Measurements from ENCODE around the gene GLT1D1.
A peak's percentile ranks its signal among the peaks of the same experiment; 100 is the strongest.

GLT1D1 gene

DNA sequence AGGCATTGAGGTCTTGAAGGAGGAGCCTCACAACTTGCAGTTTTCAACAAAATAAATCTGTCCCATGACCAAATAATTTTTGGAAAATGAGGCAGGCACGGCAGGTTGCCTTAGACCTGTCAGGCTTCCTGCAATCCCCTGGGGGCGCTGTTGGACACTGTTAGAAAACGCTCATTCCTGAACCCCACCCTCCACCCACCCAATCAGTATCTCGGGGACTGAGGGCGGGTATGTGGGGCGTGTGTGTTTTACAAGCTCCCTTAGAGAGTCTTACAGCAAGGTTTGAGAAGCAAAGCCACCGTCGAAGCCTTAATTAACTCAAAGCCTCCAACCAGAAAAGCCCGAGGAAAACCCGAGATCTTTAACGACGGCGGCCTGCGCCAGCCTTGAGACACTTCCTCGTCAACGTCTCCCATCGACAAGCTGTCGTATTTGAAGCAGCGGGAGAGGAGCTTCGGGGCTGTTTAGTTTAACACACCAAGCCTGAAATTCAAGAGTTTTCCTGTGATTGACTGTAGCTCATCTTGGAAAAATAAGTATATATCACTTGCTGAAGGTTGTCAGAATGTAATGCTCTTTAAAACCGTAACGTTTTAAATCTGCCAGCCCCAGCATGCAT lies 123.0 kb downstream of the GLT1D1 start:
- H3K4me1 ChIP-seq (ENCODE audit: insufficient read depth, low read length), result peaks cover 7% of the 10 kb centered on the region; the same call in 1 of the 2 replicates
- no peaks in the 10 kb centered on the region for H4K20me1 ChIP-seq (ENCODE audit: insufficient read depth, low read length)
- H3K27me3 ChIP-seq (ENCODE audit: insufficient read depth, low read length, poor library complexity), result no peaks in the 10 kb centered on the region
- H3K79me2 ChIP-seq (ENCODE audit: insufficient read depth, low read length), result no peaks in the 10 kb centered on the region
- H3K4me2 ChIP-seq (ENCODE audit: insufficient read depth, low read length), result no peak overlapping the region
- H2AFZ ChIP-seq (ENCODE audit: low read depth, low read length), result no peak overlapping the region
- H3K4me3 ChIP-seq (ENCODE audit: low read depth in 1 of 2, low read length in 2 of 2), result no peak overlapping the region
- ATAC-seq (ENCODE audit: insufficient read depth, low read depth) (peak; percentile 73), DNase-seq (peak; percentile 55)
- no peak overlapping the region for H3K9ac ChIP-seq (ENCODE audit: low read depth, low read length)
- no peaks in the 10 kb centered on the region for H3K36me3 ChIP-seq (ENCODE audit: insufficient read depth, low read length)
- H3K9me3 ChIP-seq (ENCODE audit: insufficient read depth, low read length, severe bottlenecking), result no peaks in the 10 kb centered on the region
- no peak overlapping the region for H3K27ac ChIP-seq (ENCODE audit: low read length)
- TF ChIP-seq EZH2 (IDR thresholded peaks at IDR 0.05; ENCODE audit: borderline replicate concordance, low read depth, low read length, severe bottlenecking), result no peak
- TF ChIP-seq, protein P1, sequence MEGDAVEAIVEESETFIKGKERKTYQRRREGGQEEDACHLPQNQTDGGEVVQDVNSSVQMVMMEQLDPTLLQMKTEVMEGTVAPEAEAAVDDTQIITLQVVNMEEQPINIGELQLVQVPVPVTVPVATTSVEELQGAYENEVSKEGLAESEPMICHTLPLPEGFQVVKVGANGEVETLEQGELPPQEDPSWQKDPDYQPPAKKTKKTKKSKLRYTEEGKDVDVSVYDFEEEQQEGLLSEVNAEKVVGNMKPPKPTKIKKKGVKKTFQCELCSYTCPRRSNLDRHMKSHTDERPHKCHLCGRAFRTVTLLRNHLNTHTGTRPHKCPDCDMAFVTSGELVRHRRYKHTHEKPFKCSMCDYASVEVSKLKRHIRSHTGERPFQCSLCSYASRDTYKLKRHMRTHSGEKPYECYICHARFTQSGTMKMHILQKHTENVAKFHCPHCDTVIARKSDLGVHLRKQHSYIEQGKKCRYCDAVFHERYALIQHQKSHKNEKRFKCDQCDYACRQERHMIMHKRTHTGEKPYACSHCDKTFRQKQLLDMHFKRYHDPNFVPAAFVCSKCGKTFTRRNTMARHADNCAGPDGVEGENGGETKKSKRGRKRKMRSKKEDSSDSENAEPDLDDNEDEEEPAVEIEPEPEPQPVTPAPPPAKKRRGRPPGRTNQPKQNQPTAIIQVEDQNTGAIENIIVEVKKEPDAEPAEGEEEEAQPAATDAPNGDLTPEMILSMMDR (IDR thresholded peaks at IDR 0.05; ENCODE audit: borderline replicate concordance, extremely low read depth, low read length, poor library complexity, severe bottlenecking), result peak; percentile 44

DNA sequence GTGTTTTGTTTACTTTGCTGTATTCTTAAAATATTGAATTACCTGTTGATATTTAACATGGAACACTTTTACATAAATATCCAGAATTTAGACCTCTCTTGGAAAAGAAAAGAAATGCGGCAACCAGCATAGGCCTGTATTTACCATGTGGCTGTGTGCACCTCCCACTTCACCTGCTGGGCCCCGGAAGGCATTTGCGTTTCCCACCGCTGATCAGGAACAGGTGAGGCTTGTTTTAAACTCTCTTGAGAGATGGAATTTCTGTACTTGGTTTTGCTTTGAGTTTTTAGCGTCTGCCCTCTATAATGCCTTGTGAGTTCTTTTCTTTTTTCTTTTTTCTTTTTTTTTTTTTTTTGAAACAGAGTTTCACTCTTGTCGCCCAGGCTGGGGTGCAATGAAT lies 124.2 kb downstream of the GLT1D1 start:
- no peaks in the 10 kb centered on the region for H4K20me1 ChIP-seq (ENCODE audit: insufficient read depth, low read length)
- no peak overlapping the region for H3K4me3 ChIP-seq (ENCODE audit: low read depth in 1 of 2, low read length in 2 of 2)
- no peak for TF ChIP-seq EZH2 (IDR thresholded peaks at IDR 0.05; ENCODE audit: borderline replicate concordance, low read depth, low read length, severe bottlenecking)
- TF ChIP-seq, protein P1 (IDR thresholded peaks at IDR 0.05; ENCODE audit: borderline replicate concordance, extremely low read depth, low read length, poor library complexity, severe bottlenecking), result no peak
- no peak overlapping the region for H3K4me2 ChIP-seq (ENCODE audit: insufficient read depth, low read length)
- H3K4me1 ChIP-seq (ENCODE audit: insufficient read depth, low read length), result no peaks in the 10 kb centered on the region; the same call in 1 of the 2 replicates
- H3K27ac ChIP-seq (ENCODE audit: low read length), result no peak overlapping the region
- DNase-seq (no peak), ATAC-seq (ENCODE audit: insufficient read depth, low read depth) (no peak)
- no peaks in the 10 kb centered on the region for H3K79me2 ChIP-seq (ENCODE audit: insufficient read depth, low read length)
- H2AFZ ChIP-seq (ENCODE audit: low read depth, low read length), result no peak overlapping the region
- no peaks in the 10 kb centered on the region for H3K36me3 ChIP-seq (ENCODE audit: insufficient read depth, low read length)
- no peaks in the 10 kb centered on the region for H3K9me3 ChIP-seq (ENCODE audit: insufficient read depth, low read length, severe bottlenecking)
- H3K9ac ChIP-seq (ENCODE audit: low read depth, low read length), result no peak overlapping the region
- H3K27me3 ChIP-seq (ENCODE audit: insufficient read depth, low read length, poor library complexity), result no peaks in the 10 kb centered on the region

DNA sequence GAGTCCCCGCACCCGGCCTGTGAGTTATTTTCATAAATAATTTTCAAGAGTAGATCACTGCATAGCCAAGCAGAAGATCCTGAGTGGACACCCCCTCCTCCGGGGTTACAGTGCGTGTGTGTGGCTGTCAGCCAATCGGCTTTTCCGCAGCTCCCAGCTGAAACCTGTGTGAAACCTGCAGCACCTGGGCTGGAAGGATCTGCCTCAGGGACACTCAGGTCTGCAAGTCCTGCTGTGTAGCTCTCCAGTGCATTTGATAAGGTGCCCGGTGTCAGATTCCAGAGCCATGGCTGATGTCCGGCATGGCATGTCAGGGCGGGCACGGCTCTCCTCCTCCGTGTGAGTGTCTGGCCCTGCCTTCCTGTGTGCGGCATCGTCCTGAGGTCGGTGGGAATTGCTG lies 124.8 kb downstream of the GLT1D1 start:
- no peak for ATAC-seq (ENCODE audit: insufficient read depth, low read depth)
- H3K79me2 ChIP-seq (ENCODE audit: insufficient read depth, low read length), result no peaks in the 10 kb centered on the region
- no peak overlapping the region for H3K4me3 ChIP-seq (ENCODE audit: low read depth in 1 of 2, low read length in 2 of 2)
- no peaks in the 10 kb centered on the region for H4K20me1 ChIP-seq (ENCODE audit: insufficient read depth, low read length)
- H3K27ac ChIP-seq (ENCODE audit: low read length), result no peak overlapping the region
- no peaks in the 10 kb centered on the region for H3K4me1 ChIP-seq (ENCODE audit: insufficient read depth, low read length)
- TF ChIP-seq EZH2 (IDR thresholded peaks at IDR 0.05; ENCODE audit: borderline replicate concordance, low read depth, low read length, severe bottlenecking), result no peak
- TF ChIP-seq, protein P1 (IDR thresholded peaks at IDR 0.05; ENCODE audit: borderline replicate concordance, extremely low read depth, low read length, poor library complexity, severe bottlenecking), result no peak
- no peak overlapping the region for H3K9ac ChIP-seq (ENCODE audit: low read depth, low read length)
- H3K4me2 ChIP-seq (ENCODE audit: insufficient read depth, low read length), result no peak overlapping the region
- no peaks in the 10 kb centered on the region for H3K27me3 ChIP-seq (ENCODE audit: insufficient read depth, low read length, poor library complexity)
- H3K36me3 ChIP-seq (ENCODE audit: insufficient read depth, low read length), result no peaks in the 10 kb centered on the region
- no peak overlapping the region for H2AFZ ChIP-seq (ENCODE audit: low read depth, low read length)
- H3K9me3 ChIP-seq (ENCODE audit: insufficient read depth, low read length, severe bottlenecking), result no peaks in the 10 kb centered on the region
- DNase-seq, result no peak

Data from DND-41 (cell line).